GM12878 (cell line): ENCODE results near the gene SLC29A1. TPM values are rescaled to one million over a fixed set of nuclear protein-coding genes. Genes with fewer than 3 reads are reported as not detected.
A peak's percentile ranks its signal among the peaks of the same experiment; 100 is the strongest.

ENCODE experiments used
- ATAC-seq: fragments of 200-7000 bp; cut with Tn5 transposase; 3 replicates; pipeline ENCODE4 v1.9.1; 2020; ENCODE audit warnings: mild to moderate bottlenecking, moderate library complexity
- BruUV-seq: library from RNA; stranded (reverse); fragments of 400-500 nt; replicated peaks from 2 replicates; lab custom pipeline; 2021; lab: Mats Ljungman, UMichigan
- CTCF ChIA-PET: fragments of 300-600 bp; sonication (Branson Sonifier 250); formaldehyde crosslinking; extraction: SDS; loops from one replicate; lab custom pipeline; 2021; ENCODE audit warnings: inconsistent platforms; lab: Yijun Ruan, JAX
- POLR2A ChIA-PET: fragments of 350-600 bp; formaldehyde crosslinking; extraction: SDS; loops from one replicate; lab custom pipeline; 2021; ENCODE audit warnings: inconsistent platforms; lab: Charles Lee
- RAD21 ChIA-PET: fragments of 300-600 bp; sonication (Branson Sonifier 250); formaldehyde crosslinking; loops from one replicate; lab custom pipeline; 2023; ENCODE audit warnings: antibody characterized with exemption; ENCODE audit not compliant: unreplicated experiment; lab: Charles Lee
- SMC1A ChIA-PET: fragments of 300-600 bp; sonication (Branson Sonifier 250); formaldehyde crosslinking; loops from one replicate; lab custom pipeline; 2023; ENCODE audit not compliant: unreplicated experiment, uncharacterized antibody; lab: Charles Lee
- DNase-seq: peaks from one replicate; pipeline ENCODE4 v3.0.0-alpha.2; 2011; ENCODE audit warnings: low read depth, low spot score
- FAIRE-seq: peaks from 3 replicates; lab custom pipeline; 2011; peaks lifted over from hg19 to GRCh38; lab: Jason Lieb, UNC
- H2AFZ ChIP-seq: 2 replicates; pipeline ENCODE4 v1.6.0; 2011; ENCODE audit warnings: low read depth, low read length, control low read depth; ENCODE audit not compliant: control insufficient read depth
- H3K27ac ChIP-seq: 2 replicates; pipeline ENCODE4 v1.5.1; 2011; ENCODE audit warnings: control low read depth; ENCODE audit not compliant: control insufficient read depth, insufficient read depth
- H3K27me3 ChIP-seq, 2 experiments: replicated peaks in 1 of 2; 2 replicates each; pipeline versions ENCODE4 v1.6.0 to v1.6.1; 2011; ENCODE audit warnings: low read length in 1 of 2; ENCODE audit not compliant: control insufficient read depth in 2 of 2, insufficient read depth in 2 of 2
- H3K36me3 ChIP-seq, 2 experiments: 2 replicates each; pipeline ENCODE4 v1.5.1; 2011; ENCODE audit warnings: low read length in 1 of 2; ENCODE audit not compliant: control insufficient read depth in 2 of 2, insufficient read depth in 2 of 2
- H3K4me1 ChIP-seq: 2 replicates; pipeline ENCODE4 v1.6.1; 2011; ENCODE audit warnings: mild to moderate bottlenecking, low read length, moderate library complexity, mixed read lengths; ENCODE audit not compliant: control insufficient read depth, insufficient read depth
- H3K4me2 ChIP-seq: 2 replicates; pipeline ENCODE4 v1.6.0; 2011; ENCODE audit warnings: control low read depth; ENCODE audit not compliant: control insufficient read depth, insufficient read depth
- H3K4me3 ChIP-seq: fragments of 200-600 bp; sonication (generic); 2 replicates; pipeline ENCODE4 v1.5.1; 2016
- H3K79me2 ChIP-seq: 2 replicates; pipeline ENCODE4 v1.6.0; 2011; ENCODE audit warnings: low read length; ENCODE audit not compliant: control insufficient read depth, insufficient read depth
- H3K9ac ChIP-seq: 2 replicates; pipeline ENCODE4 v1.8.0; 2011; ENCODE audit warnings: low read length, control low read depth, mixed read lengths; ENCODE audit not compliant: control insufficient read depth, insufficient read depth
- H3K9me3 ChIP-seq: replicated peaks from 3 replicates; pipeline ENCODE4 v1.5.1; 2011; ENCODE audit warnings: mild to moderate bottlenecking, low read length; ENCODE audit not compliant: control insufficient read depth, insufficient read depth
- H4K20me1 ChIP-seq: 2 replicates; pipeline ENCODE4 v1.6.0; 2011; ENCODE audit not compliant: control insufficient read depth, insufficient read depth
- CBFB ChIP-seq: IDR thresholded peaks from 2 replicates; pipeline ENCODE4 v1.6.1; 2016; ENCODE audit warnings: antibody characterized with exemption, low read depth
- NR2C1 ChIP-seq: fragments of 450-650 bp; IDR thresholded peaks from 2 replicates; pipeline ENCODE4 v1.6.1; 2017; ENCODE audit warnings: antibody characterized with exemption, mild to moderate bottlenecking, moderate library complexity
- POLR2A ChIP-seq: IDR thresholded peaks from 2 replicates; pipeline ENCODE4 v1.6.1; 2011; ENCODE audit warnings: low read depth, mild to moderate bottlenecking, low read length
- POLR2AphosphoS2 ChIP-seq: IDR thresholded peaks from 2 replicates; pipeline ENCODE4 v1.6.1; 2011; ENCODE audit warnings: low read depth, mild to moderate bottlenecking, low read length, improper control_type of control experiment, moderate library complexity
- POLR2AphosphoS5 ChIP-seq: IDR thresholded peaks from 2 replicates; pipeline ENCODE4 v1.6.1; 2011; ENCODE audit warnings: mild to moderate bottlenecking, low read length, inconsistent platforms
- POU2F2 ChIP-seq: IDR thresholded peaks from 3 replicates; pipeline ENCODE4 v1.6.1; 2011; ENCODE audit warnings: low read depth, mild to moderate bottlenecking, low read length, borderline replicate concordance
- SMAD5 ChIP-seq: IDR thresholded peaks from 2 replicates; pipeline ENCODE4 v1.6.1; 2016; ENCODE audit warnings: antibody characterized with exemption, low read depth
- TARDBP ChIP-seq: IDR thresholded peaks from 2 replicates; pipeline ENCODE4 v1.6.1; 2016; ENCODE audit warnings: borderline replicate concordance
- ZNF207 ChIP-seq: fragments of 450-650 bp; IDR thresholded peaks from 2 replicates; pipeline ENCODE4 v1.6.1; 2014; ENCODE audit warnings: antibody characterized with exemption, mild to moderate bottlenecking, borderline replicate concordance
- WGBS: methylation state at CpG from one replicate; pipeline ENCODE4 v1.1.6; 2016; ENCODE audit warnings: low lambda C conversion rate; ENCODE audit not compliant: insufficient replicate concordance, insufficient coverage; ENCODE audit errors: missing lambda C conversion rate; 5-methylcytosine and 5-hydroxymethylcytosine counted together
- in situ Hi-C: fragments of 300-500 bp; cut with MboI; formaldehyde crosslinking; loops from 9 replicates; pipeline ENCODE4 v1.14.3; 2018; ENCODE audit warnings: mixed read lengths
- intact Hi-C: fragments of 100-400 bp; cut with micrococcal nuclease; formaldehyde crosslinking; loops from one replicate; pipeline ENCODE4 v1.14.2; 2022; ENCODE audit not compliant: unreplicated experiment
- polyA plus RNA-seq, 11 experiments: library from polyadenylated mRNA; depleted of rRNA in 4 of 11; unstranded in 6 of 11; stranded (reverse) in 5 of 11; fragments of >200 nt; fragmentation: Nextera tagmentation in 4 of 11; fragmentation: Illumina TruSeq in 1 of 11; extraction: Ambion mirVana in 4 of 11; extraction: Trizol in 1 of 11; gene quantifications; 1 replicate in 1 of 11; 2 replicates in 10 of 11; pipeline versions ENCODE4 v1.2.1 to v1.2.3, GENCODE V29; 2011 to 2016; ENCODE audit warnings: inconsistent platforms in 2 of 11, missing spikeins in 2 of 11, low read depth in 1 of 11
- total RNA-seq, 4 experiments: library from RNA; depleted of rRNA in 3 of 4; stranded (reverse); fragments of >200 nt in 3 of 4; fragmentation: Illumina TruSeq in 1 of 4; extraction: Trizol in 1 of 4; gene quantifications; 2 replicates each; pipeline versions ENCODE4 v1.2.1 to v1.2.3, GENCODE V29; 2013 to 2021
- TF ChIP-seq, protein P1 (sequence below): fragments of 450-650 bp; formaldehyde crosslinking; IDR thresholded peaks from 2 replicates; pipeline ENCODE4 v1.4.0; 2022; ENCODE audit warnings: mild to moderate bottlenecking, moderate library complexity

Gene SLC29A1
- total and polyA plus RNA-seq, 10 of the 15 experiments (the other 5 are each of a cell fraction or from before 2014, with no cell fraction given): 10.0 to 132 (median 93.4) TPM

DNA sequence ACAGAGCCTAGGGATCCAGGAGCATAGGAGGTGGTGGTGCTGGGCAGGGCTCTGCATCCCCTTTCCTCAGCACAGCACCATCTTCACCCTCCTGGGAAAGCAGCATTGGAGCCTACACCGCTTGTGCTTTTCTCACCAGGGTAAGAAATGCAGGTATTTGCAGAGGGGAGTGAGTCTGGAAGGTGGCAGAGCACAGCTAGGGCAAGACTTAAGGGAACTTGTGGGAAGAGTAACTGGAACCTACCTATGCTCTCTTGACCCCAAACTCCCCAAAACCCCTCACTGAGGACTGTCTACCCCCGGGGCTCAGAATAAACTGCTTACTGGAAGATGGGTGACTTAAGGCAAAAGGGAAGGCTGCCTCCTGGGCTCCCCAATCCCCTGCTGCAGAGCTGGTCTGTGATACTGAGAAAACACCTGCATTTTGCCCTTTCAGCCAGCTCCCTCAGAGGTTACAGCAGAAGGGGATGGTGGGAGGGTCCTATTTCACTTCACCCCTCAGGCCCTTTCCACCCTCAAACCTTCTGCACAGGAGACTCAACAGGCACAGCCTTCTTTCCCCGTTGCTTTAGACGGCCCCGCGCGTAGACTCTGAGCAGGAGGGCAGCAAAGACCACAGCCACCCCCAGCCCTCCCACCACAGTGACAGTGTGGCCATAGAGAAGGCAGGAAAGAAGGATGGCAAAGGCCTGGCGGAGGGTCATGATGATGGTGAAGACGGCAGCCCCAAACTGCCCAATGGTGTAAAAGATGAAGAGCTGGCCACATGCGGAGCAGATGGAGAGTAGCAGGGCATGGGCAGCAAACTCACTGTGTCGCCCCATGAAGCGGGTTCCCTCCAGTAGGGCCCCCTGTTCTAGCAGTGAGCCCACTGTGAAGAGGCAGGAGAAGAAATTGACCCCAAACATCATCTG is 31.1 kb downstream of the SLC29A1 start (continued):
- no peak for TF ChIP-seq ZNF207
- peak; percentile 34; the same call in 1 of the 2 replicates for TF ChIP-seq SMAD5
- no peak for TF ChIP-seq TARDBP
- TF ChIP-seq, all 136 proteins: peak for 11

DNA sequence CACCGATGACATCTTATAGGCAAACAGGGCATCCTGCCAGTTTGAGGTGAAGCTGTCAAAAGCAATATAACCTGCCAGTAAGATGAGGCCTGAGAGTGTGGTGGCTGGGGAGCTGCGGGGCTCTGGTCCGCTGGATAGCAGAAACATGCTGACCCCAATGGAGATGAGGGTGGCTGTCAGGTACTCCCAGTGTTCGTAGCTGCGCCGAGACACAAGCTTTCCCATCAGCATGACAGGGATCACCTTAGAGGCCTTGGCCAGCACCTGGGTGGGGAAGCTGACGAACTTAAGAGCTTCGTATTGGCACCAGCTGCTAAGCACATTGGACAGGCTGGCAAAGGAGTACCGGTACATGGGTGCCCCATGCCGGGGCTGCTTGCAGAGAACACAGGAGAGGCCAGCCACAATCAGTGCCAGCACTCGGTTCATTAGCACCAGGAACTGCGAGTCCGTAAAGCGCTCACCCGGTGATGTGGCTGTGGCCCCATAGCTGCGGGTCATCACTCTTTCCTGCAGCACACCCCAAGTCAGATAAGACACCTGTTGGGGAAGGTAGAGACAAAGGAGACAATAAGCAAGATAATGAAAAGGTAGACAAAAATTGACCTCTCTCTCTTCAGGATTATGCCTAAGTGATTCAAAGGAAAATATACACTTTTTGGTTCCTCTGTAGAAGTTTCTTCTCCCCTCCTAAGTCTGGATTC is 31.9 kb downstream of the SLC29A1 start:
- peaks cover 84% of the 10 kb centered on the region for H3K79me2 ChIP-seq
- SMC1A ChIA-PET: interaction anchor here (0.9 to 3.1 kb wide), 6 partner anchors 9 to 82 kb away, joined by 3 to 25 read pairs (median 6); partner anchors contain the start of genes HSP90AB1 and SLC29A1
- no peak for DNase-seq
- RAD21 ChIA-PET: interaction anchor here (0.8 to 4.8 kb wide), 4 partner anchors 9 to 83 kb away, joined by 3 to 28 read pairs (median 4); partner anchors contain the start of gene HSP90AB1
- H3K27me3 ChIP-seq: no peaks in the 10 kb centered on the region
- H3K4me3 ChIP-seq: peak overlapping the region; percentile 77; the same call in 1 of the 2 replicates
- H3K27ac ChIP-seq: peak overlapping the region; percentile 99
- TF ChIP-seq POLR2AphosphoS2: peak; percentile 41; the same call in 1 of the 2 replicates
- TF ChIP-seq CBFB: no peak
- peak; percentile 76 for TF ChIP-seq POLR2A
- peak; percentile 60; the same call in 1 of the 2 replicates for TF ChIP-seq SMAD5
- peak; percentile 65; the same call in 1 of the 3 replicates for TF ChIP-seq POU2F2
- TF ChIP-seq NR2C1: no peak
- TF ChIP-seq POLR2AphosphoS5: peak; percentile 94
- TF ChIP-seq, protein P1, sequence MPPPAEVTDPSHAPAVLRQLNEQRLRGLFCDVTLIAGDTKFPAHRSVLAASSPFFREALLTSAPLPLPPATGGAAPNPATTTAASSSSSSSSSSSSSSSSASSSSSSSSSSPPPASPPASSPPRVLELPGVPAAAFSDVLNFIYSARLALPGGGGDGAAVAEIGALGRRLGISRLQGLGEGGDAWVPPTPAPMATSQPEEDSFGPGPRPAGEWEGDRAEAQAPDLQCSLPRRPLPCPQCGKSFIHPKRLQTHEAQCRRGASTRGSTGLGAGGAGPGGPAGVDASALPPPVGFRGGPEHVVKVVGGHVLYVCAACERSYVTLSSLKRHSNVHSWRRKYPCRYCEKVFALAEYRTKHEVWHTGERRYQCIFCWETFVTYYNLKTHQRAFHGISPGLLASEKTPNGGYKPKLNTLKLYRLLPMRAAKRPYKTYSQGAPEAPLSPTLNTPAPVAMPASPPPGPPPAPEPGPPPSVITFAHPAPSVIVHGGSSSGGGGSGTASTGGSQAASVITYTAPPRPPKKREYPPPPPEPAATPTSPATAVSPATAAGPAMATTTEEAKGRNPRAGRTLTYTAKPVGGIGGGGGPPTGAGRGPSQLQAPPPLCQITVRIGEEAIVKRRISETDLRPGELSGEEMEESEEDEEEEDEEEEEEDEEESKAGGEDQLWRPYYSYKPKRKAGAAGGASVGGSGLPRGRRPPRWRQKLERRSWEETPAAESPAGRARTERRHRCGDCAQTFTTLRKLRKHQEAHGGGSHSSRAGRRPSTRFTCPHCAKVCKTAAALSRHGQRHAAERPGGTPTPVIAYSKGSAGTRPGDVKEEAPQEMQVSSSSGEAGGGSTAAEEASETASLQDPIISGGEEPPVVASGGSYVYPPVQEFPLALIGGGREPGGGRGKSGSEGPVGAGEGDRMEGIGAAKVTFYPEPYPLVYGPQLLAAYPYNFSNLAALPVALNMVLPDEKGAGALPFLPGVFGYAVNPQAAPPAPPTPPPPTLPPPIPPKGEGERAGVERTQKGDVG (CRISPR knock-in tag): no peak
- TF ChIP-seq, all 136 proteins: peak for 5
- 61% methylated on average over 16 of the region's 16 CpGs for WGBS
- FAIRE-seq: no peak
- Histone ChIP-seq H3K4me1 (peaks cover 43% of the 10 kb centered on the region), H3K9me3 (no peaks in the 10 kb centered on the region), H4K20me1 (peaks cover 6% of the 10 kb centered on the region; the same call in 1 of the 2 replicates), H2AFZ (no peak overlapping the region), H3K36me3 (peaks cover 40 to 57% of the 10 kb centered on the region in 2 experiments), H3K9ac (no peak overlapping the region), H3K4me2 (peak overlapping the region; percentile 71)
- BruUV-seq: no TSS peak
- in situ Hi-C loops (no loop called here), intact Hi-C loops (no loop called here)
- CTCF ChIA-PET: interaction anchor here (0.7 to 5.0 kb wide), 7 partner anchors 8 to 82 kb away, joined by 3 to 45 read pairs (median 12); partner anchors contain the start of genes HSP90AB1 and SLC29A1
- ATAC-seq: 0 out of 3 replicates have a peak, but pooled peaks have one; percentile 0
- POLR2A ChIA-PET: interaction anchor here (0.9 to 10.7 kb wide), 8 partner anchors 8 to 79 kb away, joined by 3 to 131 read pairs (median 4); partner anchors contain the start of gene HSP90AB1
